GM12872 (cell line): Measurements from ENCODE around the gene ERBB2.

Experiments used
- CTCF ChIP-seq: IDR thresholded peaks from 3 replicates; pipeline ENCODE4 v1.5.1; 2011; ENCODE audit warnings: low read depth, mild to moderate bottlenecking, low read length, moderate library complexity; ENCODE audit not compliant: insufficient read depth

The ERBB2 gene

DNA sequence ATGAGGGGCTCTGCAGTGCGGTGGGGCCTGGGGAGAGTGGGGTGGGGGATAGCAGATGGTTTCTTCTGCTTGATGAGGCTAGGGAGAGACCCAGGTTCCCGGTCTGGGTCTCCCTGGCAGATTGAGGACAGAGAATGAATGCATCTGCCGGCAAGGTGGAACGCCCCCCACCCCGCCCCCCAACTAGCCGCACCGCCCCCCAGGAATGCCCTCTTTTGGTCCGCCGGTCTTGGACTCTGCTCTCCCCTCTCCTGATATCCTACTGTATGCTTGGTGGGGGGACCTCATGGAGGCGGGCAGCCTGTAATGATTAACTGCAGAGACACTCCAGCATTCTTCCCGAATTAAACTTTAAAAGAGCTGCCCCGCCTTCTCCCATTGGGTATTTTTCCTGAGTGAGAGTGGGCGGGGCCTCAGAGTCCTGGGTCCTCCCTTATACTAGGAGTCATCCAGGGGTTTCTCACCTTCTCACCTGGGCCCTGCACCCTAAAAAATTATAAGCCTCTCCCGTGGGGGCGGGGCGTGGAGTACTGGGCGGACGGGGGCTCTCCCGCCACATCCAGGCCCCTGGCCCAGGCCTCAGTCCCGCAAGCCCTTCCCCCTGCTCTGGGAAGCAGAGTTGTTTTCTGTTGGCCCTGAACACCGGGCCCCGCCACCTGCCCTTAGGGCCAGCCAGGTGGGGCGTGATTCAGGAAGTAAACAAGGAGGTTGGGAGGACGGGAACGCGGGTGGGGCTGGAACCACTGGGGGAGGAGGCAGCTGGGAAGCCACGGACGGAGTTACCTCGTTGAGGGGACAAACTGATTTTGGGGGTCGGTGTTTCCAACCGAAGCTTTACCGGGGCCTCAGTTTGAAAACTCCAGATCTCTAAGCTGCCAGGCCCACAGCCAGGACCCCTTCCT is 39.4 kb downstream of the ERBB2 start:
- TF ChIP-seq CTCF = no peak

DNA sequence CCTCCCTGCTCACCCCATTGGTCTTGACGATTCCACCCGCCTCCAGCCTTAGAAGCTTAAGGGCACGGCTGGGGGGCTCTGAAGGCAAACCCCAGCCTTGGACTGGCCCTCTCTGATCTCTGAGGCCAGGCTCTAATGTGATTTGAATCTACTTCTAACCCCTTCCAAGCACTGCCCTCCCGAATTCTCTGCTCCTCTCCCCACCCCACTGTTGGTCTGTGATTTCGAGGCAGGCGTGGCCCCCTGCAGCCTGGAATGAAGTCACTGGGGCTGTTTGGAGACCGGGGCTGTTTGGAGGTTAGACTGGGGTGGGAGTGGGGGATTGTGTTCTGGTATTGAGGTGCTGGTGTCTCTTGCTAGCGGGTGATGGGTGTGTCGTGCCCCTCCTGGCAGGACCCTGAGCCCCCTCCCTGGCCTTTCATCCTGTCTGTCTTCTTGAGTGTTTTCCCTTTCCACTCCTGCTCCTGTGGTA is 40.1 kb downstream of the ERBB2 start:
- no peak for TF ChIP-seq CTCF

DNA sequence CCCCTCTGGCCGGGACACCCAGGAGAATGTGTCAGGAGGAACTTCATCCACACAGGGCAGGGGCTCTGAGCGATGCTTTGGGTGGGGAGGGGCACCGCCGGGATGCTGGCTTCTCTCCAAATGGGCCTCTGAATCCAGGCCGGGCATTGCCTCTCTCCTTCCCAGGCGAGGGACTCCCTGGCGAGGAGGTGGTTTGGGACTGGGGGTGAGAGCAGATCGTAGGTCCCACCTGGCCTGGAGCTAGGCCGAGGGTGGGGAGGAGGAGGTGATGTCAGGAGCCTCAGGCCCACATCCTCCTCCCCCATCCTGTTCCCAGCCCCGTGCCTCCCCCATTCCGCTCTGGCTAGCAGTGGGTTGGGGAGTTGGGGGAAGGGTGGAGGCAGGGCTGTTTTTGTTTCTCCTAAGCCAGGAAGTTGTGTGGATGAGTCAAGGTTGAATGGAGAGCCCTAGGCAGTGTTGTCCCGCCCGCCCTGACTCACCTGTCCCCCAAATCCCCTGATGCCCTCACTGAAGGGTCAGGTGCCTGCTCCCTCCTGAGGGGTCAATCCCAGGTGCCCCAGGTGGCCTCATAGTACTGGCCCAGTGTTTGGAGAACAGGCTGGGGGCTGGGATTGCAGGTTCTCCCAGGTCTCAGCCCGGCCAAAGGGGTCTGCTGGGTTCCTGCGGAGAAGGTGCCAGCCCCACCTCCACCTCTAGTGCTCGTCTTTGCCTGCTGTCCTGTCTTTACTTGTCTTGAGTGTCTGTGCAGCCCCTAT is 40.7 kb downstream of the ERBB2 start:
- no peak for TF ChIP-seq CTCF

DNA sequence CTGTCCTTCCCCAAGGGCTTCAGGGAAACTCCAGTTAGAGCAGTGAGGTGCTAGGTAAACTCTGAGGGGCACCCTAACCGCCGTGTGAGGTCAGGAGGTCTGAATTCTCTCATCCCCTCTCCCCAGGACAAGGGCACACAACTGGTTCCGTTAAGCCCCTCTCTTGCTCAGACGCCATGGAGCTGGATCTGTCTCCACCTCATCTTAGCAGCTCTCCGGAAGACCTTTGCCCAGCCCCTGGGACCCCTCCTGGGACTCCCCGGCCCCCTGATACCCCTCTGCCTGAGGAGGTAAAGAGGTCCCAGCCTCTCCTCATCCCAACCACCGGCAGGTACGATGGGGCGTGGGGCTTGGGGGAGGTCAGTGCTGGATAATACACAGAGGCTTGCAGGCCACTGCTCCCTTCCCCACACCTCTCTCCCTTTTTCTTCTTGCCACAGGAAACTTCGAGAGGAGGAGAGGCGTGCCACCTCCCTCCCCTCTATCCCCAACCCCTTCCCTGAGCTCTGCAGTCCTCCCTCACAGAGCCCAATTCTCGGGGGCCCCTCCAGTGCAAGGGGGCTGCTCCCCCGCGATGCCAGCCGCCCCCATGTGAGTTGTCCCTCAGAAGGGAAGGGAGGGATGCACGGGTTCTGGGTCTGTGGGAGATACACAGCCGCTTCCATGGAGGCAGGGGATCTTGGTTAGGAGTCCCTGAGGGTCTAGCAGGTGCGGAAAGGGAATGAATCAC is 42.4 kb downstream of the ERBB2 start:
- no peak for TF ChIP-seq CTCF

DNA sequence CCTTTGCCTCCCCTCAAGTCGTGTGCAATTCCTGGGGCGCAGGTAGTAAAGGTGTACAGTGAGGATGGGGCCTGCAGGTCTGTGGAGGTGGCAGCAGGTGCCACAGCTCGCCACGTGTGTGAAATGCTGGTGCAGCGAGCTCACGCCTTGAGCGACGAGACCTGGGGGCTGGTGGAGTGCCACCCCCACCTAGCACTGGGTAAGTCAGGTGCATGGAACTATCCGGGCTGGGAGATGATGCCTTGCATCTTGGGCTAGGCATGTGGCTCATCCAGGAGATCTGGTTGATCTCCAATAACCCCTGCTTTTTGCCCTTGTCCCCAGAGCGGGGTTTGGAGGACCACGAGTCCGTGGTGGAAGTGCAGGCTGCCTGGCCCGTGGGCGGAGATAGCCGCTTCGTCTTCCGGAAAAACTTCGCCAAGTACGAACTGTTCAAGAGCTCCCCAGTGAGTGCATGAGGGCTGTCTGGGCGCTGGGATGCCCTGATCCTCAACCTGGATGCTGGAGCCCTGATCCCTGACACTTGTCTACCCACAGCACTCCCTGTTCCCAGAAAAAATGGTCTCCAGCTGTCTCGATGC is 43.1 kb downstream of the ERBB2 start:
- no peak for TF ChIP-seq CTCF

DNA sequence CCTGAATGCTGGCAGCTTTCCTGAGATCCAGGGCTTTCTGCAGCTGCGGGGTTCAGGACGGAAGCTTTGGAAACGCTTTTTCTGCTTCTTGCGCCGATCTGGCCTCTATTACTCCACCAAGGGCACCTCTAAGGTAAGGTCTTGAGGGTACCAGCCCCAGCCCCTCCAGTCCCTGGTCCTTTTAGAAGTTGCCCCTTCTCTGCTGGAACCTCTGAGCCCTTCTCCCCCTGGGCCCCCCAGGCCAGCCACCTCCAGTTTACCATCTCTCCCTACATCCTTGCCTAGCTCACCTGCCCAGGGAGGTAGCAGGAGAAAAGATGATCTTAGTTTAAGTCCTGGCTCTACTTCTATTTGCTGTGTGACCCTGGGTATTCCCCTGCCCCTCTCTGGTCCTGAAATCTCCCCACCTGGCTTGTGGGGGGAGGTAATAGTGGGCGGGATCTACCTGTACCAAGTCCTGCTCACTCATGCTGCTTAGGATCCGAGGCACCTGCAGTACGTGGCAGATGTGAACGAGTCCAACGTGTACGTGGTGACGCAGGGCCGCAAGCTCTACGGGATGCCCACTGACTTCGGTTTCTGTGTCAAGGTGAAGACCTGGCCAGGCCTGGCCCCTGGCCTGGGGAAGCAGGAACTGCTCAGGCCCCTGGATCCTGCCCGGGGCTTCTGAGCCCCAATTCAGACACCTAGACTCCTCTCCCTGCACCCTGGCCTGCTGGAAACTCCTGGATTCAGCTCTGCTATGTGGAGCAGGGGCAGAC is 44.4 kb downstream of the ERBB2 start:
- no peak for TF ChIP-seq CTCF
